Heart left ventricle (tissue), 16 donors: ENCODE measurements around the gene ATXN1. TPM values are rescaled to one million over a fixed set of nuclear protein-coding genes. Genes with fewer than 3 reads are reported as not detected.

ENCODE experiments used
- ATAC-seq, 4 donors: fragments of 200-7000 bp; cut with Tn5 transposase; one replicate each; pipeline ENCODE4 v1.9.1; 2020 to 2022; ENCODE audit warnings: moderate library complexity in 4 of 4, mild to moderate bottlenecking in 3 of 4, moderate number of reproducible peaks in 1 of 4
- DNase-seq, 5 donors: peaks; one replicate each; pipeline ENCODE4 v3.0.0-alpha.2; 2020
- H3K27ac ChIP-seq, 12 donors: fragments of 200-600 bp; sonication (generic) in 4 of 12; one replicate each; pipeline versions ENCODE4 v1.5.0 to v1.8.0; 2016 to 2022; ENCODE audit warnings: mild to moderate bottlenecking in 2 of 12
- H3K27me3 ChIP-seq, 9 donors: fragments of 200-600 bp; sonication (generic) in 2 of 9; one replicate each; pipeline versions ENCODE4 v1.5.1 to v1.8.0; 2016 to 2022; ENCODE audit warnings: mild to moderate bottlenecking in 3 of 9
- H3K36me3 ChIP-seq, 9 donors: fragments of 200-600 bp; sonication (generic) in 2 of 9; one replicate each; pipeline versions ENCODE4 v1.5.0 to v1.8.0; 2018 to 2022; ENCODE audit warnings: mild to moderate bottlenecking in 2 of 9
- H3K4me1 ChIP-seq, 12 donors: fragments of 200-600 bp; sonication (generic) in 4 of 12; one replicate each; pipeline versions ENCODE4 v1.5.0 to v1.8.0; 2016 to 2022; ENCODE audit warnings: mild to moderate bottlenecking in 3 of 12
- H3K4me3 ChIP-seq, 12 donors: fragments of 200-600 bp; sonication (generic) in 4 of 12; one replicate each; pipeline versions ENCODE4 v1.5.0 to v1.8.0; 2017 to 2022; ENCODE audit warnings: mild to moderate bottlenecking in 9 of 12, moderate library complexity in 4 of 12
- H3K9me3 ChIP-seq, 12 donors: fragments of 200-600 bp; sonication (generic) in 4 of 12; one replicate each; pipeline versions ENCODE4 v1.5.0 to v1.8.0; 2016 to 2022; ENCODE audit warnings: mild to moderate bottlenecking in 1 of 12
- CTCF ChIP-seq, 12 donors: fragments of 200-600 bp; sonication (generic) in 4 of 12; IDR thresholded peaks; one replicate each; pipeline versions ENCODE4 v1.5.0 to v1.8.0; 2018 to 2022; ENCODE audit warnings: antibody characterized with exemption in 12 of 12, mild to moderate bottlenecking in 5 of 12
- POLR2A ChIP-seq, 2 donors: fragments of 450-650 bp; IDR thresholded peaks; one replicate each; pipeline ENCODE4 v1.6.1; 2017; ENCODE audit warnings: antibody characterized with exemption in 2 of 2, mild to moderate bottlenecking in 2 of 2, moderate library complexity in 2 of 2
- WGBS, 4 donors: extraction: QIAGEN DNeasy Blood & Tissue Kit in 2 of 4; methylation state at CpG; one replicate each; pipeline versions ENCODE4 v1.1.5 to v1.1.7; 2013 to 2018; 5-methylcytosine and 5-hydroxymethylcytosine counted together
- intact Hi-C, 10 donors: fragments of 100-400 bp; cut with DNase I; formaldehyde crosslinking; loops; one replicate each; pipeline versions ENCODE4 v1.11.1 to v1.14.2; 2022
- polyA plus RNA-seq, 2 donors: library from polyadenylated mRNA; stranded (reverse); fragments of 200-250 nt; gene quantifications; one replicate each; pipeline ENCODE4 v1.2.3, GENCODE V29; 2013
- total RNA-seq, 9 donors: library from RNA; depleted of rRNA in 2 of 9; stranded (reverse); fragments of >200 nt in 2 of 9; fragmentation: NEBNext Ultra II Directional in 3 of 9; extraction: Animal tissue kit (Norgen Biotek cat#: 25700) in 3 of 9; gene quantifications; one replicate each; pipeline versions ENCODE4 v1.1.0 to v1.2.4, GENCODE V29; 2016 to 2023
- donor health status: ischemic (EF 13 %, LVEDD 7.1; RV severe dilation, severe dysfunction).
- donor health status: healthy with polysubstance abuse.
- donor health status: DM: no; HTN: yes; CAD: no.
- donor health status: DM: no; HTN: no; CAD: no.
- donor health status: ischemic (EF 25% LVEDD 6.9; RV normal size, moderate dysfunction).
- donor health status: ischemic (EF 25% LVEDD 5.7; RV mildly dilated, moderate dysfunction).
- donor health status: healthy.
- donor health status: DM: yes; HTN: yes; CAD: no.
- donor health status: ischemic (EF 35%, LVEDD 5.7; RV mildly dilated, moderate dysfunction).
- donor health status: nonischemic (EF 11% LVEDD 7.7; RV severe dilation, severe dysfunction).
- donor health status: DM: yes; HTN: yes; CAD: no.
- donor health status: PGD.
- donor health status: ischemic (EF 29% LVEDD 5.4; RV normal size, mild dysfunction).
- donor health status: nonischemic (EF 23%, LVEDD 6.1; RV moderate dilation, normal function).

ATXN1 gene
- total and polyA plus RNA-seq, 11 donors, result 8.7 to 51.8 (median 36.0) TPM

- Histone ChIP-seq H3K4me1 (peaks cover 0 to 7% (median 1%) of the 10 kb centered on the region in 12 donors), H3K36me3 (no peaks in the 10 kb centered on the region), H3K27ac (no peak overlapping the region), H3K4me3 (no peak overlapping the region), H3K27me3 (no peaks in the 10 kb centered on the region), H3K9me3 (no peaks in the 10 kb centered on the region)
- no peak for DNase-seq
- intact Hi-C loops, result no loop called here
- 92 to 98% (median 93%) methylated on average over 6 of the region's 6 CpGs for WGBS, 4 donors
- ATAC-seq, result no peak
- TF ChIP-seq POLR2A (IDR thresholded peaks at IDR 0.05), result no peak
- TF ChIP-seq CTCF (IDR thresholded peaks at IDR 0.05), result no peak
These were observed 227.5 kb downstream of the ATXN1 start for GRCh38 chr6:16533721-16534136.

- Histone ChIP-seq H3K27me3 (no peaks in the 10 kb centered on the region), H3K4me3 (no peak overlapping the region), H3K36me3 (no peaks in the 10 kb centered on the region), H3K4me1 (peaks cover 0 to 7% (median 1%) of the 10 kb centered on the region in 12 donors), H3K9me3 (no peaks in the 10 kb centered on the region), H3K27ac (no peak overlapping the region)
- intact Hi-C loops, result no loop called here
- DNase-seq (no peak), ATAC-seq (no peak)
- no peak for TF ChIP-seq POLR2A (IDR thresholded peaks at IDR 0.05)
- no peak for TF ChIP-seq CTCF (IDR thresholded peaks at IDR 0.05)
- 37 to 60% (median 47%) methylated on average over 2 of the region's 2 CpGs for WGBS, 4 donors
These were observed 228.1 kb downstream of the ATXN1 start for GRCh38 chr6:16533210-16533609.

- peaks cover 0 to 13% (median 5%) of the 10 kb centered on the region in 12 donors for H3K4me1 ChIP-seq
- H3K9me3 ChIP-seq, result no peaks in the 10 kb centered on the region
- no peak for DNase-seq
- 91 to 96% (median 94%) methylated on average over 3 of the region's 3 CpGs for WGBS, 4 donors
- intact Hi-C loops, result no loop called here
- H3K27ac ChIP-seq, result no peak overlapping the region
- H3K27me3 ChIP-seq, result no peaks in the 10 kb centered on the region
- no peak overlapping the region for H3K4me3 ChIP-seq
- ATAC-seq, result no peak
- H3K36me3 ChIP-seq, result peaks cover 0 to under 1% (median 0%) of the 10 kb centered on the region in 9 donors
- TF ChIP-seq CTCF (IDR thresholded peaks at IDR 0.05), result no peak
- TF ChIP-seq POLR2A (IDR thresholded peaks at IDR 0.05), result no peak
These were observed 233.6 kb downstream of the ATXN1 start for GRCh38 chr6:16527691-16528090.

GRCh38 chr6:16524380-16524707 lies 236.9 kb downstream of the ATXN1 start:
- H3K27me3 ChIP-seq, result no peaks in the 10 kb centered on the region
- 86 to 94% (median 90%) methylated on average over 8 of the region's 8 CpGs for WGBS, 4 donors
- TF ChIP-seq CTCF (IDR thresholded peaks at IDR 0.05), result no peak
- TF ChIP-seq POLR2A (IDR thresholded peaks at IDR 0.05), result no peak
- no peaks in the 10 kb centered on the region for H3K9me3 ChIP-seq
- intact Hi-C loops, result no loop called here
- no peak overlapping the region for H3K4me3 ChIP-seq
- peaks cover 0 to 22% (median 8%) of the 10 kb centered on the region in 12 donors for H3K4me1 ChIP-seq
- H3K36me3 ChIP-seq, result peaks cover 0 to 25% (median 12%) of the 10 kb centered on the region in 9 donors
- H3K27ac ChIP-seq, result no peak overlapping the region
- DNase-seq (no peak), ATAC-seq (no peak)
